GM12878 (cell line): ENCODE measurements around the gene MCM6. TPM values are rescaled to one million over a fixed set of nuclear protein-coding genes. Genes with fewer than 3 reads are reported as not detected.
A peak's percentile ranks its signal among the peaks of the same experiment; 100 is the strongest.

Experiments
- ATAC-seq: fragments of 200-7000 bp; cut with Tn5 transposase; 3 replicates; pipeline ENCODE4 v1.9.1; 2020; ENCODE audit warnings: mild to moderate bottlenecking, moderate library complexity
- BruUV-seq: library from RNA; stranded (reverse); fragments of 400-500 nt; replicated peaks from 2 replicates; lab custom pipeline; 2021; lab: Mats Ljungman, UMichigan
- CTCF ChIA-PET: fragments of 300-600 bp; sonication (Branson Sonifier 250); formaldehyde crosslinking; extraction: SDS; loops from one replicate; lab custom pipeline; 2021; ENCODE audit warnings: inconsistent platforms; lab: Yijun Ruan, JAX
- POLR2A ChIA-PET: fragments of 350-600 bp; formaldehyde crosslinking; extraction: SDS; loops from one replicate; lab custom pipeline; 2021; ENCODE audit warnings: inconsistent platforms; lab: Charles Lee
- RAD21 ChIA-PET: fragments of 300-600 bp; sonication (Branson Sonifier 250); formaldehyde crosslinking; loops from one replicate; lab custom pipeline; 2023; ENCODE audit warnings: antibody characterized with exemption; ENCODE audit not compliant: unreplicated experiment; lab: Charles Lee
- SMC1A ChIA-PET: fragments of 300-600 bp; sonication (Branson Sonifier 250); formaldehyde crosslinking; loops from one replicate; lab custom pipeline; 2023; ENCODE audit not compliant: unreplicated experiment, uncharacterized antibody; lab: Charles Lee
- DNase-seq: peaks from one replicate; pipeline ENCODE4 v3.0.0-alpha.2; 2011; ENCODE audit warnings: low read depth, low spot score
- FAIRE-seq: peaks from 3 replicates; lab custom pipeline; 2011; peaks lifted over from hg19 to GRCh38; lab: Jason Lieb, UNC
- H2AFZ ChIP-seq: 2 replicates; pipeline ENCODE4 v1.6.0; 2011; ENCODE audit warnings: low read depth, low read length, control low read depth; ENCODE audit not compliant: control insufficient read depth
- H3K27ac ChIP-seq: 2 replicates; pipeline ENCODE4 v1.5.1; 2011; ENCODE audit warnings: control low read depth; ENCODE audit not compliant: control insufficient read depth, insufficient read depth
- H3K27me3 ChIP-seq, 2 experiments: replicated peaks in 1 of 2; 2 replicates each; pipeline versions ENCODE4 v1.6.0 to v1.6.1; 2011; ENCODE audit warnings: low read length in 1 of 2; ENCODE audit not compliant: control insufficient read depth in 2 of 2, insufficient read depth in 2 of 2
- H3K36me3 ChIP-seq, 2 experiments: 2 replicates each; pipeline ENCODE4 v1.5.1; 2011; ENCODE audit warnings: low read length in 1 of 2; ENCODE audit not compliant: control insufficient read depth in 2 of 2, insufficient read depth in 2 of 2
- H3K4me1 ChIP-seq: 2 replicates; pipeline ENCODE4 v1.6.1; 2011; ENCODE audit warnings: mild to moderate bottlenecking, low read length, moderate library complexity, mixed read lengths; ENCODE audit not compliant: control insufficient read depth, insufficient read depth
- H3K4me2 ChIP-seq: 2 replicates; pipeline ENCODE4 v1.6.0; 2011; ENCODE audit warnings: control low read depth; ENCODE audit not compliant: control insufficient read depth, insufficient read depth
- H3K4me3 ChIP-seq: fragments of 200-600 bp; sonication (generic); 2 replicates; pipeline ENCODE4 v1.5.1; 2016
- H3K79me2 ChIP-seq: 2 replicates; pipeline ENCODE4 v1.6.0; 2011; ENCODE audit warnings: low read length; ENCODE audit not compliant: control insufficient read depth, insufficient read depth
- H3K9ac ChIP-seq: 2 replicates; pipeline ENCODE4 v1.8.0; 2011; ENCODE audit warnings: low read length, control low read depth, mixed read lengths; ENCODE audit not compliant: control insufficient read depth, insufficient read depth
- H3K9me3 ChIP-seq: replicated peaks from 3 replicates; pipeline ENCODE4 v1.5.1; 2011; ENCODE audit warnings: mild to moderate bottlenecking, low read length; ENCODE audit not compliant: control insufficient read depth, insufficient read depth
- H4K20me1 ChIP-seq: 2 replicates; pipeline ENCODE4 v1.6.0; 2011; ENCODE audit not compliant: control insufficient read depth, insufficient read depth
- ATF7 ChIP-seq: fragments of 450-650 bp; IDR thresholded peaks from 2 replicates; pipeline ENCODE4 v1.6.1; 2016; ENCODE audit warnings: low read depth, mild to moderate bottlenecking
- CBFB ChIP-seq: IDR thresholded peaks from 2 replicates; pipeline ENCODE4 v1.6.1; 2016; ENCODE audit warnings: antibody characterized with exemption, low read depth
- CBX5 ChIP-seq: sonication (generic); IDR thresholded peaks from 2 replicates; pipeline ENCODE4 v1.6.1; 2016; ENCODE audit warnings: low read depth, moderate library complexity, mild to moderate bottlenecking, inconsistent platforms
- HDGF ChIP-seq: fragments of 450-650 bp; IDR thresholded peaks from 2 replicates; pipeline ENCODE4 v1.6.1; 2016; ENCODE audit warnings: antibody characterized with exemption
- NR2C1 ChIP-seq: fragments of 450-650 bp; IDR thresholded peaks from 2 replicates; pipeline ENCODE4 v1.6.1; 2017; ENCODE audit warnings: antibody characterized with exemption, mild to moderate bottlenecking, moderate library complexity
- RAD21 ChIP-seq: IDR thresholded peaks from 2 replicates; pipeline ENCODE4 v1.6.1; 2011; ENCODE audit warnings: mild to moderate bottlenecking, low read depth, low read length, moderate library complexity; ENCODE audit not compliant: insufficient read depth
- SMARCA5 ChIP-seq: fragments of 450-650 bp; IDR thresholded peaks from 2 replicates; pipeline ENCODE4 v1.6.1; 2017; ENCODE audit warnings: mild to moderate bottlenecking
- SMC3 ChIP-seq: IDR thresholded peaks from 2 replicates; pipeline ENCODE4 v1.6.1; 2011; ENCODE audit warnings: low read length, improper control_type of control experiment, borderline replicate concordance
- STAT3 ChIP-seq: IDR thresholded peaks from 2 replicates; pipeline ENCODE4 v1.6.1; 2011; ENCODE audit warnings: low read depth, low read length, improper control_type of control experiment
- SUZ12 ChIP-seq: fragments of 200-600 bp; sonication (generic); IDR thresholded peaks from one replicate; pipeline ENCODE4 v1.6.1; 2018; ENCODE audit warnings: antibody characterized with exemption, mild to moderate bottlenecking; ENCODE audit not compliant: unreplicated experiment
- YY1 ChIP-seq: IDR thresholded peaks from 2 replicates; pipeline ENCODE4 v1.6.1; 2011; ENCODE audit warnings: low read depth, mild to moderate bottlenecking, low read length
- WGBS: methylation state at CpG from one replicate; pipeline ENCODE4 v1.1.6; 2016; ENCODE audit warnings: low lambda C conversion rate; ENCODE audit not compliant: insufficient replicate concordance, insufficient coverage; ENCODE audit errors: missing lambda C conversion rate; 5-methylcytosine and 5-hydroxymethylcytosine counted together
- in situ Hi-C: fragments of 300-500 bp; cut with MboI; formaldehyde crosslinking; loops from 9 replicates; pipeline ENCODE4 v1.14.3; 2018; ENCODE audit warnings: mixed read lengths
- intact Hi-C: fragments of 100-400 bp; cut with micrococcal nuclease; formaldehyde crosslinking; loops from one replicate; pipeline ENCODE4 v1.14.2; 2022; ENCODE audit not compliant: unreplicated experiment
- polyA plus RNA-seq, 11 experiments: library from polyadenylated mRNA; depleted of rRNA in 4 of 11; unstranded in 6 of 11; stranded (reverse) in 5 of 11; fragments of >200 nt; fragmentation: Nextera tagmentation in 4 of 11; fragmentation: Illumina TruSeq in 1 of 11; extraction: Ambion mirVana in 4 of 11; extraction: Trizol in 1 of 11; gene quantifications; 1 replicate in 1 of 11; 2 replicates in 10 of 11; pipeline versions ENCODE4 v1.2.1 to v1.2.3, GENCODE V29; 2011 to 2016; ENCODE audit warnings: inconsistent platforms in 2 of 11, missing spikeins in 2 of 11, low read depth in 1 of 11
- total RNA-seq, 4 experiments: library from RNA; depleted of rRNA in 3 of 4; stranded (reverse); fragments of >200 nt in 3 of 4; fragmentation: Illumina TruSeq in 1 of 4; extraction: Trizol in 1 of 4; gene quantifications; 2 replicates each; pipeline versions ENCODE4 v1.2.1 to v1.2.3, GENCODE V29; 2013 to 2021
- TF ChIP-seq, protein P1 (sequence below): IDR thresholded peaks from 2 replicates; pipeline ENCODE4 v1.6.1; 2012; ENCODE audit warnings: low read depth, low read length, improper control_type of control experiment
- TF ChIP-seq, protein P2 (sequence below): fragments of 450-650 bp; IDR thresholded peaks from 2 replicates; pipeline ENCODE4 v1.6.1; 2017; ENCODE audit warnings: low read depth, mild to moderate bottlenecking, moderate library complexity
- TF ChIP-seq, protein P3 (sequence below), 3 experiments: IDR thresholded peaks in 2 of 3; conservative IDR thresholded peaks in 1 of 3; 2 replicates each; pipeline ENCODE4 v1.5.1; 2011; ENCODE audit warnings: low read depth in 3 of 3, low read length in 3 of 3, mild to moderate bottlenecking in 3 of 3, control low read depth in 2 of 3, moderate library complexity in 2 of 3, inconsistent platforms in 1 of 3, mixed read lengths in 1 of 3; ENCODE audit not compliant: control insufficient read depth in 2 of 3, insufficient read depth in 1 of 3; ENCODE audit errors: extremely low read depth in 1 of 3

MCM6 gene
- total and polyA plus RNA-seq, 10 of the 15 experiments (the other 5 are each of a cell fraction or from before 2014, with no cell fraction given), result 37.4 to 118 (median 82.2) TPM

GRCh38 chr2:135818937-135819610 is 57.2 kb downstream of the MCM6 start:
- Histone ChIP-seq H3K36me3 (no peaks in the 10 kb centered on the region), H3K4me2 (0 out of 2 replicates have a peak overlapping the region, but pooled peaks have one; percentile 99), H3K9me3 (peaks cover 9% of the 10 kb centered on the region), H4K20me1 (no peaks in the 10 kb centered on the region), H2AFZ (no peak overlapping the region), H3K27ac (peak overlapping the region; percentile 93), H3K79me2 (peaks cover 5% of the 10 kb centered on the region; the same call in 1 of the 2 replicates), H3K27me3 (no peaks in the 10 kb centered on the region), H3K4me1 (peaks cover 36% of the 10 kb centered on the region), H3K9ac (no peak overlapping the region), H3K4me3 (no peak overlapping the region)
- no TSS peak for BruUV-seq
- ChIA-PET RAD21 (interaction anchor here (1.3 to 2.5 kb wide), 3 partner anchors 22 to 565 kb away, joined by 3 to 13 read pairs (median 3); no protein-coding TSS in a partner anchor), SMC1A (interaction anchor here (0.7 to 1.1 kb wide), 2 partner anchors 22 to 220 kb away, joined by 3 to 4 read pairs; no protein-coding TSS in a partner anchor), POLR2A (interaction anchor here (1.1 kb wide), 1 partner anchor 76 kb away, joined by 3 read pairs; no protein-coding TSS in a partner anchor), CTCF (interaction anchor here (0.6 to 4.1 kb wide), 5 partner anchors 21 to 566 kb away, joined by 3 to 19 read pairs (median 3); no protein-coding TSS in a partner anchor)
- intact Hi-C loops, result no loop called here
- FAIRE-seq, result no peak
- ATAC-seq, result peak; percentile 66
- TF ChIP-seq SMARCA5, result peak; percentile 28; the same call in 1 of the 2 replicates
- TF ChIP-seq SUZ12, result no peak
- TF ChIP-seq, protein P1, sequence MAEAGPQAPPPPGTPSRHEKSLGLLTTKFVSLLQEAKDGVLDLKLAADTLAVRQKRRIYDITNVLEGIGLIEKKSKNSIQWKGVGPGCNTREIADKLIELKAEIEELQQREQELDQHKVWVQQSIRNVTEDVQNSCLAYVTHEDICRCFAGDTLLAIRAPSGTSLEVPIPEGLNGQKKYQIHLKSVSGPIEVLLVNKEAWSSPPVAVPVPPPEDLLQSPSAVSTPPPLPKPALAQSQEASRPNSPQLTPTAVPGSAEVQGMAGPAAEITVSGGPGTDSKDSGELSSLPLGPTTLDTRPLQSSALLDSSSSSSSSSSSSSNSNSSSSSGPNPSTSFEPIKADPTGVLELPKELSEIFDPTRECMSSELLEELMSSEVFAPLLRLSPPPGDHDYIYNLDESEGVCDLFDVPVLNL, result no peak
- peak; percentile 28; the same call in 1 of the 2 replicates for TF ChIP-seq SMC3
- TF ChIP-seq CBFB, result no peak
- peak; percentile 32; the same call in 1 of the 2 replicates for TF ChIP-seq RAD21
- TF ChIP-seq, protein P2, sequence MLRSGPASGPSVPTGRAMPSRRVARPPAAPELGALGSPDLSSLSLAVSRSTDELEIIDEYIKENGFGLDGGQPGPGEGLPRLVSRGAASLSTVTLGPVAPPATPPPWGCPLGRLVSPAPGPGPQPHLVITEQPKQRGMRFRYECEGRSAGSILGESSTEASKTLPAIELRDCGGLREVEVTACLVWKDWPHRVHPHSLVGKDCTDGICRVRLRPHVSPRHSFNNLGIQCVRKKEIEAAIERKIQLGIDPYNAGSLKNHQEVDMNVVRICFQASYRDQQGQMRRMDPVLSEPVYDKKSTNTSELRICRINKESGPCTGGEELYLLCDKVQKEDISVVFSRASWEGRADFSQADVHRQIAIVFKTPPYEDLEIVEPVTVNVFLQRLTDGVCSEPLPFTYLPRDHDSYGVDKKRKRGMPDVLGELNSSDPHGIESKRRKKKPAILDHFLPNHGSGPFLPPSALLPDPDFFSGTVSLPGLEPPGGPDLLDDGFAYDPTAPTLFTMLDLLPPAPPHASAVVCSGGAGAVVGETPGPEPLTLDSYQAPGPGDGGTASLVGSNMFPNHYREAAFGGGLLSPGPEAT, result no peak
- no peak for TF ChIP-seq STAT3
- TF ChIP-seq CBX5, result 0 out of 2 replicates have a peak, but pooled peaks have one; percentile 9
- no peak for TF ChIP-seq NR2C1
- TF ChIP-seq ATF7, result no peak
- 0 out of 2 replicates have a peak, but pooled peaks have one; percentile 8 for TF ChIP-seq YY1
- no peak for TF ChIP-seq HDGF
- TF ChIP-seq, protein P3, sequence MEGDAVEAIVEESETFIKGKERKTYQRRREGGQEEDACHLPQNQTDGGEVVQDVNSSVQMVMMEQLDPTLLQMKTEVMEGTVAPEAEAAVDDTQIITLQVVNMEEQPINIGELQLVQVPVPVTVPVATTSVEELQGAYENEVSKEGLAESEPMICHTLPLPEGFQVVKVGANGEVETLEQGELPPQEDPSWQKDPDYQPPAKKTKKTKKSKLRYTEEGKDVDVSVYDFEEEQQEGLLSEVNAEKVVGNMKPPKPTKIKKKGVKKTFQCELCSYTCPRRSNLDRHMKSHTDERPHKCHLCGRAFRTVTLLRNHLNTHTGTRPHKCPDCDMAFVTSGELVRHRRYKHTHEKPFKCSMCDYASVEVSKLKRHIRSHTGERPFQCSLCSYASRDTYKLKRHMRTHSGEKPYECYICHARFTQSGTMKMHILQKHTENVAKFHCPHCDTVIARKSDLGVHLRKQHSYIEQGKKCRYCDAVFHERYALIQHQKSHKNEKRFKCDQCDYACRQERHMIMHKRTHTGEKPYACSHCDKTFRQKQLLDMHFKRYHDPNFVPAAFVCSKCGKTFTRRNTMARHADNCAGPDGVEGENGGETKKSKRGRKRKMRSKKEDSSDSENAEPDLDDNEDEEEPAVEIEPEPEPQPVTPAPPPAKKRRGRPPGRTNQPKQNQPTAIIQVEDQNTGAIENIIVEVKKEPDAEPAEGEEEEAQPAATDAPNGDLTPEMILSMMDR (IDR thresholded peaks at IDR 0.05 in 2 of 3, conservative IDR thresholded peaks at IDR 0.05 in 1 of 3; ENCODE audit: control insufficient read depth in 2 of 3, extremely low read depth in 1 of 3, insufficient read depth in 1 of 3, low read depth in 3 of 3, low read length in 3 of 3), result peak; percentile 26 to 48 (median 40)
- WGBS, result 61% methylated on average over 8 of the region's 8 CpGs
- DNase-seq, result no peak
- in situ Hi-C loops, result no loop called here
